ENCODE data around the gene TCP1.

GRCh38 chr6:159815410-159815809, 26.0 kb upstream of the TCP1 start:
- no peak for TF ChIP-seq CTCF (conservative IDR thresholded peaks at IDR 0.05; ENCODE audit: low read depth, low read length)
- TF ChIP-seq EZH2 (IDR thresholded peaks at IDR 0.05; ENCODE audit: borderline replicate concordance, low read depth, low read length, poor library complexity, severe bottlenecking): no peak
